Loucy (cell line): ENCODE measurements around the gene ALG12.

ENCODE experiments used
- H2AFZ ChIP-seq: fragments of 200-600 bp; sonication (generic); 2 replicates; pipeline ENCODE4 v1.6.0; 2016; ENCODE audit warnings: antibody characterized with exemption, mild to moderate bottlenecking, low read length, moderate library complexity
- H3F3A ChIP-seq: fragments of 200-600 bp; 2 replicates; pipeline ENCODE4 v1.6.0; 2016; ENCODE audit warnings: antibody characterized with exemption, low read depth, mild to moderate bottlenecking
- H3K27me3 ChIP-seq: fragments of 200-600 bp; sonication (generic); 2 replicates; pipeline ENCODE4 v1.6.1; 2014; ENCODE audit warnings: low read length, mild to moderate bottlenecking; ENCODE audit not compliant: insufficient read depth, poor library complexity, severe bottlenecking
- H3K36me3 ChIP-seq: fragments of 200-600 bp; sonication (generic); 2 replicates; pipeline ENCODE4 v1.6.1; 2016; ENCODE audit warnings: low read length; ENCODE audit not compliant: insufficient read depth
- H3K4me1 ChIP-seq: fragments of 200-600 bp; sonication (generic); 2 replicates; pipeline ENCODE4 v1.5.1; 2014; ENCODE audit warnings: low read length, mild to moderate bottlenecking; ENCODE audit not compliant: insufficient read depth, poor library complexity, severe bottlenecking
- H3K4me2 ChIP-seq: fragments of 200-600 bp; sonication (generic); 2 replicates; pipeline ENCODE4 v1.6.0; 2014; ENCODE audit warnings: antibody characterized with exemption, low read length, low read depth, mild to moderate bottlenecking; ENCODE audit not compliant: poor library complexity, severe bottlenecking
- H3K4me3 ChIP-seq: fragments of 200-600 bp; sonication (generic); 2 replicates; pipeline ENCODE4 v1.5.1; 2014; ENCODE audit warnings: low read length, mild to moderate bottlenecking, mixed read lengths; ENCODE audit not compliant: poor library complexity, severe bottlenecking
- H3K79me2 ChIP-seq: fragments of 200-600 bp; sonication (generic); 2 replicates; pipeline ENCODE4 v1.6.1; 2014; ENCODE audit warnings: low read length; ENCODE audit not compliant: insufficient read depth
- H3K9ac ChIP-seq: fragments of 200-600 bp; sonication (generic); 2 replicates; pipeline ENCODE4 v1.6.0; 2014; ENCODE audit warnings: mild to moderate bottlenecking, low read depth, low read length, moderate library complexity; ENCODE audit not compliant: poor library complexity, severe bottlenecking
- H3K9me2 ChIP-seq: fragments of 200-600 bp; sonication (generic); replicated peaks from 2 replicates; pipeline ENCODE4 v1.6.1; 2016; ENCODE audit warnings: low read depth, low read length, mixed read lengths
- H3K9me3 ChIP-seq: fragments of 200-600 bp; sonication (generic); 2 replicates; pipeline ENCODE4 v1.6.1; 2014; ENCODE audit warnings: mild to moderate bottlenecking, antibody characterized with exemption, low read length, low read depth; ENCODE audit not compliant: insufficient read depth
- H4K20me1 ChIP-seq: fragments of 200-600 bp; sonication (generic); 2 replicates; pipeline ENCODE4 v1.6.0; 2014; ENCODE audit warnings: antibody characterized with exemption, low read length, mild to moderate bottlenecking; ENCODE audit not compliant: insufficient read depth, poor library complexity, severe bottlenecking
- EZH2phosphoT487 ChIP-seq: fragments of 200-600 bp; IDR thresholded peaks from 2 replicates; pipeline ENCODE4 v1.6.1; 2018; ENCODE audit warnings: antibody characterized with exemption, mild to moderate bottlenecking, moderate library complexity, borderline replicate concordance
- TF ChIP-seq, protein P1 (sequence below): fragments of 200-600 bp; sonication (generic); conservative IDR thresholded peaks from 2 replicates; pipeline ENCODE4 v1.5.1; 2014; ENCODE audit warnings: mild to moderate bottlenecking, antibody characterized with exemption, low read length

The ALG12 gene

DNA sequence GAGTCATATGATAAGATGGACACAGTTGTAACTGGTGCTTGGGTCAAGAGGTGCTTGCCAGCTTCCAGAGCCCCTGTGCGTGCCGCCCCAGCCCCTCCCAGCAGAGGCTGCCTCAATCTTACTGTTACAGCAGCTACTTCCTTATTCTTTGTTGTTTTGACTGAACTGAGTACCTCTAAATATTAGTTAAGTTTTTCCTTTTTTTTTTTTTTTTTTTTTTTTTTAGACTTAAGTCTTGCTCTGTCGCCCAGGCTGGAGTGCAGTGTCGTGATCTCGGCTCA, 55.8 kb downstream of the ALG12 start:
- TF ChIP-seq EZH2phosphoT487, result no peak
- TF ChIP-seq, protein P1, sequence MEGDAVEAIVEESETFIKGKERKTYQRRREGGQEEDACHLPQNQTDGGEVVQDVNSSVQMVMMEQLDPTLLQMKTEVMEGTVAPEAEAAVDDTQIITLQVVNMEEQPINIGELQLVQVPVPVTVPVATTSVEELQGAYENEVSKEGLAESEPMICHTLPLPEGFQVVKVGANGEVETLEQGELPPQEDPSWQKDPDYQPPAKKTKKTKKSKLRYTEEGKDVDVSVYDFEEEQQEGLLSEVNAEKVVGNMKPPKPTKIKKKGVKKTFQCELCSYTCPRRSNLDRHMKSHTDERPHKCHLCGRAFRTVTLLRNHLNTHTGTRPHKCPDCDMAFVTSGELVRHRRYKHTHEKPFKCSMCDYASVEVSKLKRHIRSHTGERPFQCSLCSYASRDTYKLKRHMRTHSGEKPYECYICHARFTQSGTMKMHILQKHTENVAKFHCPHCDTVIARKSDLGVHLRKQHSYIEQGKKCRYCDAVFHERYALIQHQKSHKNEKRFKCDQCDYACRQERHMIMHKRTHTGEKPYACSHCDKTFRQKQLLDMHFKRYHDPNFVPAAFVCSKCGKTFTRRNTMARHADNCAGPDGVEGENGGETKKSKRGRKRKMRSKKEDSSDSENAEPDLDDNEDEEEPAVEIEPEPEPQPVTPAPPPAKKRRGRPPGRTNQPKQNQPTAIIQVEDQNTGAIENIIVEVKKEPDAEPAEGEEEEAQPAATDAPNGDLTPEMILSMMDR, result no peak
- H3F3A ChIP-seq, result peaks cover 9% of the 10 kb centered on the region
- H3K4me3 ChIP-seq, result peak overlapping the region; percentile 37
- no peaks in the 10 kb centered on the region for H3K9me2 ChIP-seq
- no peaks in the 10 kb centered on the region for H3K27me3 ChIP-seq
- H3K4me2 ChIP-seq, result peak overlapping the region; percentile 53
- no peak overlapping the region for H3K9ac ChIP-seq
- H3K4me1 ChIP-seq, result peaks cover 65% of the 10 kb centered on the region
- H3K9me3 ChIP-seq, result no peaks in the 10 kb centered on the region
- peaks cover 97% of the 10 kb centered on the region for H4K20me1 ChIP-seq
- peaks cover 99% of the 10 kb centered on the region for H3K79me2 ChIP-seq
- H3K36me3 ChIP-seq, result no peaks in the 10 kb centered on the region
- H2AFZ ChIP-seq, result no peak overlapping the region

DNA sequence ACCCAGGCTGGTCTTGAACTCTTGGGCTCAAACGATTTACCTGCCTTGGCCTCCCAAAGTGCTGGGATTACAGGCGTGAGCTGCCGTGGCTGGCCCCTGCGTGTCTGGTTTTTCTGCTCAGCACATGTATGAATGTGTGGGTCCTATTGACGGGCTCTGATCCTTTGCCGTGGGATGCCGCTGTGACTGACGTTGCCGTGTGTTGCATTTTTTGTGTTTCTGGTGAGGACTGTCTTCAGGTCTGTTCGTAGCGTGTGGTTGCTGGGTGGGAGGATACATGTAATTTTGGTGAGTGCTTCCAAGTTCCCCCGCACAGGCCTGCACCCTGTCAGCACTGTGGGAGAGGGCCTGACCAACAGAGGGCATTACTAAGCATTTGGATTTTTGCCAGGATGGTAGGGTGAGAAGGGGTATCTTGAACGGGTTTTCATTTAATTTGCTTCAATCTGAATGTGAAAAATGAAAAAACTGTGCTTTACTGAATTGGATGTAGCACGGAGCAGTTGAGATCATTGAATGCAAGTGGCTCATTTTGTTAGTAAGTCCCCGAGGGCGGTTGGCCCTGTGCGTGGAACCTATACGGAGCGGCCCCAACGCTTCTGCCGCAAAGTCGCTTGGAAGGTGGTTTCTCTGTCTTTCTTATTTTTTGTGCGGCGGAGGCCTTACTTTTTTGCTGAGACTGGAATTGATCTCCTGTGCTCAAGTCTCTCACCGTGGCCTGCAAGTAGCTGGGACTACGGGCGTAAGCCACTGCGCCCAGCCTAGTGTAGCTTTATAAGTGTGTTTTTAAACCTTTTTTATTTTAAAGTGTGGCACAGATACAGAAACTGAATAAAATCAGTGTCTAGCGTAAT, 56.4 kb downstream of the ALG12 start:
- no peak overlapping the region for H2AFZ ChIP-seq
- peaks cover 9% of the 10 kb centered on the region for H3F3A ChIP-seq
- peaks cover 99% of the 10 kb centered on the region for H3K79me2 ChIP-seq
- H3K4me1 ChIP-seq, result peaks cover 65% of the 10 kb centered on the region
- no peaks in the 10 kb centered on the region for H3K9me2 ChIP-seq
- peak overlapping the region; percentile 37 for H3K4me3 ChIP-seq
- H3K27me3 ChIP-seq, result no peaks in the 10 kb centered on the region
- H4K20me1 ChIP-seq, result peaks cover 97% of the 10 kb centered on the region
- H3K9ac ChIP-seq, result no peak overlapping the region
- H3K36me3 ChIP-seq, result no peaks in the 10 kb centered on the region
- H3K4me2 ChIP-seq, result peak overlapping the region; percentile 53
- TF ChIP-seq, protein P1, result peak; percentile 47
- no peak for TF ChIP-seq EZH2phosphoT487
- H3K9me3 ChIP-seq, result no peaks in the 10 kb centered on the region

DNA sequence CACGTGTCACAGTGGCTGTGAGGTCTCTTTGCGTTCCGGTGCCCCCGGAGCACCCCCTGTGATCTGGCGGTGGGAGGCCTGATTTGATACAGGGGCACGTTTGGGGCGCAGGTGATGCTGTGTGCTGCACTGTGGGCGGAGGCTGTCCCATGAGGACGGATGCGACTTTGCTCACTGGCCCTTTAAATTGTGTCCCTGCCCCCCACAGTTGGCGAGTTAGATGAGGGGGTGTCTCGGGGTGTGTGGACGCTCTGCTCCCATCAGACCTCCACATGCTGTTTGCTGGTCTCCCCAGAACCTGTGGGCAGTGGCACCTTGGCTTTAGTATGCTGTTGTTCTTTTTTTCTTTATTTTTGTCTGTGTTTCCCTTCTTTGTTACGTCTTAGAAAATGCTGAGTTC, 59.4 kb downstream of the ALG12 start:
- Histone ChIP-seq H2AFZ (no peak overlapping the region), H3K9ac (peak overlapping the region; percentile 48), H3K9me2 (no peaks in the 10 kb centered on the region), H3K9me3 (no peaks in the 10 kb centered on the region), H3F3A (no peaks in the 10 kb centered on the region), H3K36me3 (no peaks in the 10 kb centered on the region), H3K79me2 (peaks cover 98% of the 10 kb centered on the region), H4K20me1 (peaks cover 93% of the 10 kb centered on the region), H3K4me1 (peaks cover 55% of the 10 kb centered on the region), H3K27me3 (no peaks in the 10 kb centered on the region), H3K4me2 (peak overlapping the region; percentile 90), H3K4me3 (peak overlapping the region; percentile 79)
- no peak for TF ChIP-seq EZH2phosphoT487
- TF ChIP-seq, protein P1, result no peak
